ENCODE measurements around the gene CDADC1.

The CDADC1 gene

DNA sequence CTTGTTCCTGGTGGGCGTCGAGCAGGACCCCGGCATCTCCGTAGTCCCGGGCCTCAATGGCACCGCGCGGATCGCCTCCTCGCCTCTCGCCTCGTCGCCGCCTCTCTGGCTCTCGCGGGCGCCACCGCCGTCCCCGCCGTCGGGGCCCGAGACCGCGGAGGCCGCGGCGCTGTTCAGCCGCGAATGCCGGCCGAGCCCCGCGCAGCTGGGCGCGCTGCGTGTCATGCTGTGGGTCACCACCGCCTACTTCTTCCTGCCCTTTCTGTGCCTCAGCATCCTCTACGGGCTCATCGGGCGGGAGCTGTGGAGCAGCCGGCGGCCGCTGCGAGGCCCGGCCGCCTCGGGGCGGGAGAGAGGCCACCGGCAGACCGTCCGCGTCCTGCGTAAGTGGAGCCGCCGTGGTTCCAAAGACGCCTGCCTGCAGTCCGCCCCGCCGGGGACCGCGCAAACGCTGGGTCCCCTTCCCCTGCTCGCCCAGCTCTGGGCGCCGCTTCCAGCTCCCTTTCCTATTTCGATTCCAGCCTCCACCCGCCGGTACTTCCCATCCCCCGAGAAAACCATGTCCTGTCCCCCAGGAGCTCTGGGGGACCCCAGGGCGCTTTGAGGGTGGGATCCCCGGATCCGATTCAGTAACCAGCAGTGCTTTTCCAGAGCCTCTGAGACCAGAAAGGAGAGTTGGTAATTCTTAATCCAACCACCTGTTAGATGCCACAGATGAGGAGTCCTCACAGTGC lies 26.7 kb upstream of the CDADC1 start:
- no peak for TF ChIP-seq ZFX (IDR thresholded peaks at IDR 0.05)
- TF ChIP-seq CTCF (conservative IDR thresholded peaks at IDR 0.05): no peak
- no peak overlapping the region for H3K27ac ChIP-seq

DNA sequence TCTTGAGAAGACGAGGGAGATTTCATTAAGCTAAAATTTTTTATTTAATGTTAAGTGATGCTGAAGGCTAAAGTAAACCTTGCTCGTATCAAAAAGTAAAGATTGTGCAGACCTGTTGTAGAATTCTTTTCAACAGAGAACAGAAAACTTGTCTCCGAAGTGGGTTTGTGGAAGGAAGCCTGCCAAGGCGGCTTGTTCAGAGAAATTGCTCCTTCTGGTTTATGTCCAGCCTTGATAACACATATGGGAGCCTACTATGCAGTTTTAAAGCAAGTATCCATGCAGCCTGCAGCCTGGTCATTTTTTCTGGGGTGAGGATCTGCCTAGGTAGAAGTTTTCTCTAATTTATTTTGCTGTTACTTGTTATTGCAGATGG lies 26.1 kb upstream of the CDADC1 start:
- no peak overlapping the region for H3K27ac ChIP-seq
- TF ChIP-seq CTCF (conservative IDR thresholded peaks at IDR 0.05): no peak
- TF ChIP-seq ZFX (IDR thresholded peaks at IDR 0.05): no peak

GRCh38 chr13:49225223-49226042 lies 22.3 kb upstream of the CDADC1 start:
- TF ChIP-seq CTCF (conservative IDR thresholded peaks at IDR 0.05) (no peak), ZFX (IDR thresholded peaks at IDR 0.05) (no peak)
- H3K27ac ChIP-seq: peak overlapping the region; percentile 17; the same call in 1 of the 2 replicates

DNA sequence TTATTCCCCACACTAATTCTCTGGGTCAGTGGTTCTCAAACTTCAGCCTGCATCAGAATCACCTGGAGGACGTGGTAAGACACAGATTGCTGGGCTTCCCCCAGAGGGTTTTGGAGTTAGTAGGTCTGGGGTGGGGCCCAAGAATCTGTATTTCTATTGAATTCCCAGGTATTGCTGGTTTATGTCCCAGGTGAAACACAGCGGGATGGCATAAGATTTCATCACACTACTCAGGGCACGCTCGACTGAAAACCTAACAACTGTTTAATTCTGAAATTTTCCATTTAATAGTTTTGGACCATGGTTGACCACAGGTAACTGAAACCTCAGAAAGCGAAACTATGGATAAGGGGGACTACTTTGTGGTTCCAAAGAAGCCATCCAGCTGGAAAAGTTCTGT lies 21.1 kb upstream of the CDADC1 start:
- H3K27ac ChIP-seq: no peak overlapping the region

DNA sequence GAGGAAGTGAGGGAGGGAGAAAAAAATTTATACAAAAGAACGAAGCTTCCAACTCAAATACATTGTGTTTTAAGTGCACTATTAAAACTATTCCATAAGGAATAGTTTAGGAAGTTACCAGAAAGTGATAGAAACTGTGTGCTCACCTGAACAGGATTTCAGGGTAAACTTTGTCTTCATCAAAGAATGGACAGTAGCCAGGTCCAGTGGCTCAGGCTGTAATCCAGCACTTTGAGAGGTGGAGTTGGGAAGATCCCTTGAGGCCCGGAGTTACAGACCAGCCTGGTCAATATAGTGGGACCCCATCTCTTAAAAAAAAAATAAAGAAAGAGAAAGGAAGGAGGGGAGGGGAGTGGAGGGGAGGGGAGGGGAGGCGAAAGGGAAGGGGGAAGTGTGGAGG lies 13.0 kb upstream of the CDADC1 start:
- TF ChIP-seq ZFX (IDR thresholded peaks at IDR 0.05) (no peak), CTCF (conservative IDR thresholded peaks at IDR 0.05) (no peak)
- H3K27ac ChIP-seq: no peak overlapping the region

More for the DNA sequence above, 21.1 kb upstream of the CDADC1 start:
- TF ChIP-seq CTCF (conservative IDR thresholded peaks at IDR 0.05) (no peak), ZFX (IDR thresholded peaks at IDR 0.05) (no peak)

GRCh38 chr13:49235856-49236431 lies 11.8 kb upstream of the CDADC1 start:
- TF ChIP-seq ZFX (IDR thresholded peaks at IDR 0.05) (no peak), CTCF (conservative IDR thresholded peaks at IDR 0.05) (no peak)
- no peak overlapping the region for H3K27ac ChIP-seq

DNA sequence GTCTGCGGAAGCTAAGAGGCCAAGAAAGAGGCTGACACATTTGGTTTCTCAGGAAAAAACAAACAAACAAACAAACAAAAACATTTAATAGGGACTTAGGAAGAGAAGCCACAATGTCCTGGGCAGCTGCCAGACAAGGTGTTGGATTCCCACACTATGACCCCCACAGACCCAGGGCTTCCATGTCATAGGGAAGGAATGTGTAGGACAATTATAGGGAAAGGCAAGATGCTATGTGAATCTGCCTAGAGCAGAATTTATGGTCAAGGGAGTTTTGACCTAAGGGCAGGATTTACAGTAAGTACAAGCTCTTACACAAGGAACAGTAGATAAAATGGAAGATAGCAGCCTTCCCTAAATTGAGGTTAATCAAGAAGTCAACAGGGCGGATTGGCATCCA lies 9.1 kb upstream of the CDADC1 start:
- TF ChIP-seq CTCF (conservative IDR thresholded peaks at IDR 0.05): no peak
- TF ChIP-seq ZFX (IDR thresholded peaks at IDR 0.05): no peak

More for the DNA sequence above, 9.1 kb upstream of the CDADC1 start:
- H3K27ac ChIP-seq: no peak overlapping the region
